Activated CD8-positive, alpha-beta memory T cell treated with anti-CD3 and anti-CD28 coated beads for 36 hours (primary cell): ENCODE data around the gene PIM2. TPM values are rescaled to one million over a fixed set of nuclear protein-coding genes. Genes with fewer than 3 reads are reported as not detected.

Experiments used
- CTCF ChIA-PET: fragments of 350-600 bp; sonication (Branson Sonifier 250); formaldehyde crosslinking; loops from one replicate; lab custom pipeline; 2021; ENCODE audit warnings: antibody characterized with exemption; lab: Charles Lee
- POLR2A ChIA-PET: fragments of 350-600 bp; sonication (Branson Sonifier 250); formaldehyde crosslinking; loops from one replicate; lab custom pipeline; 2021; ENCODE audit warnings: antibody characterized with exemption; lab: Charles Lee
- total RNA-seq, 2 experiments: library from RNA; stranded (reverse); gene quantifications; one replicate each; pipeline ENCODE4 v1.2.3, GENCODE V29; 2021

PIM2 gene
- total RNA-seq, 2 experiments from 2014 or later, result 275 to 277 TPM

- CTCF ChIA-PET, result interaction anchor here (1.0 to 1.5 kb wide), 2 partner anchors 12 to 24 kb away, joined by 3 to 5 read pairs; no protein-coding TSS in a partner anchor
Measured at GRCh38 chrX:48914593-48915493, 4.0 kb downstream of the PIM2 start.

DNA sequence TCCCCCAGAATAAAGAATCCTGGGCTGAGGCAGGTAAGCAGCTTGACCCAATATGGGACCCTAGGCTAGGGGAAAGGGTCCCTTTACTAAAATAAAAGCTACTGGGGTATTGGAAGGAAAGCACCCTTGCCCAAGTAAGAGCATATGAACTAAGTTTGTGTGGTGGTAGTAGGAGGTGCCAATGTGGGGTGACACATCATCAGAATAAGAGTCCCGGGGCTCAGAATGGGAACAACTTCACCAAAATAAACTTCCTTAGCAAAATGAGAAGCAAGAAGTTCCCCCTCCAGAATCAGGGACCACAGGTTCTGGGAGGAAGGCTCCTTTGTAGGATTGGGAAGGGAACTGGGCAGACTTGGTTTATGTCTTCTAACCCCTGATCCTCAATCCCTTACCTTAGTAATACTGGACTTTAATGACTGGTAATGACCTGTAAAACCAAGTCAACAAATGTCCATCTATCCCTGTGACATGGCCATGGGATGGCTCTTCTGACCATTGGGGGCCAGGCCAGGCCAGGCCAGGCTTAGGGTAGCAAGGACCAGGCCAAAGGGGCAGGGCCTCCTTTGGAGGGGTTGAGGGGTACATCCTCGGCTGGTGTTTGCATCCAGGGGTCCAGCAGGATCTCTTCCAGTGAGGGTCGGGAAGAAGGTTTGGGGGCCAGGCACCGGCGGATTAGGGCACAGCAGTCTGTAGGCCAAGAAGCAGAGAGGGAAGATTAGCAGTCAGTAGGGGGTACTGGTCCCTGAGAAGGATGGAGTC, 5.0 kb downstream of the PIM2 start:
- CTCF ChIA-PET, result no interaction called here
- POLR2A ChIA-PET, result no interaction called here

More at GRCh38 chrX:48914593-48915493, 4.0 kb downstream of the PIM2 start:
- POLR2A ChIA-PET, result no interaction called here

GRCh38 chrX:48911412-48912182, 7.2 kb downstream of the PIM2 start, which contains the start of gene SLC35A2:
Gene SLC35A2, minus strand, starts transcription at chrX:48911646. Its CDS starts 10 bp downstream, at chrX:48911636.
- CTCF ChIA-PET, result interaction anchor here (1.1 to 1.8 kb wide), 2 partner anchors 13 to 25 kb away, joined by 3 to 7 read pairs; no protein-coding TSS in a partner anchor

GRCh38 chrX:48910926-48911411, 7.9 kb downstream of the PIM2 start:
- POLR2A ChIA-PET, result interaction anchor here (0.6 to 2.3 kb wide), 5 partner anchors 13 to 42 kb away, joined by 3 to 14 read pairs (median 4); partner anchors contain the start of genes PQBP1 and TIMM17B
- CTCF ChIA-PET, result no interaction called here

More at GRCh38 chrX:48911412-48912182, 7.2 kb downstream of the PIM2 start, which contains the start of gene SLC35A2:
- POLR2A ChIA-PET, result interaction anchor here (0.5 to 2.3 kb wide), 10 partner anchors 9 to 367 kb away, joined by 3 to 14 read pairs (median 4); partner anchors contain the start of genes PQBP1 and TIMM17B

GRCh38 chrX:48909703-48910294, 9.0 kb downstream of the PIM2 start:
- ChIA-PET POLR2A (no interaction called here), CTCF (no interaction called here)

DNA sequence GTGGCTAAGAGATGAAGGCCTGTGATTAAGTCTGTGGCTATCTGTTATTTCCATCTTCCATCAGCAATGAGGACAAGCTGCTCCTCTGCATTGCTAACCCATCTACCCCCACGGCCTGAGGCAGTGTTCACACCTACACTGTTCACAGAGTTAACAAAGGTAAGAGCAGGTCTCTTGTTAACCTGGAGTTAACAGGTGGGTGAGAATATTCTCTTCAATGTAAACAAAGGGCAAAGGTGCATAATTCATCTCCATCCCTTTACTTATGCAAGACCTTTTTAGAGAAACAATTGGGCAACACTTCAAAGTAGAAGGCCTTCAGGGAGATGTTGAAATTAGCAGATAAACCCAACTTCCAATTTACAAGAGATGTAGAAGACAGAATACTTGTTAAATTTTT, 10.2 kb downstream of the PIM2 start:
- ChIA-PET CTCF (no interaction called here), POLR2A (no interaction called here)

DNA sequence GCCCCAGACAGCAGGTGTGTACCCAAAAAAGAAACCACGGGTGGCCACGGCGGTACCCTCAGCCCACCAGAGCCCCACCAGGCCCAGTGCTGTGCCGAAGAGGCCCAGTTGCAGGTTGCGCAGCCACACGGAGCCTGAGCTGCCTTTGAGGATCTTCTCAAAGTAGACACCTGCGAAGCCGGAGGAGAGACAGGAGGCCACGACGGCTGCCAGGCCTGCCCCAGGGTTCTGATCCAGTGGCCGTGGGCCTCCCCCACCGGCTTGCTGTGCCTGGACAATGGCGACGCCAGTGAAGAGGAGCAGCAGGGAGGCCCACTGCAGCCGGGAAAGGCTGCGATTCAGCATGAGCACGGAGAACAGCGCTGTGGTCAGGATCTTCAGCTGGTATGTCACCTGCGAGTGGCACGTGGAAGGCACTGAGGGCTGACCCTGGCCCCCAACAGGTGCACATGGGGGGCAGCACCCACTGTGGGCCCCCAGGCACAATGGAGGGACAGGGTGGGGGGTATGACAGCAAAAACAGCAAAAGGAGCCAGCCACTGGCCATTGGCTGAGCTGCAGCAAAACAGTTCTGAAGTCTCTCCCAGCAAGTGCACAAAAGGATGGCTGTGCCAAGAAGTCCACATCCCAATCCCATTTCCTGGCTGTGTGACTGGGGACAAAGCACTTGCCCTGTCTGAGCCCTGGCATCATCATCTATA, 13.6 kb downstream of the PIM2 start:
- POLR2A ChIA-PET, result no interaction called here
- CTCF ChIA-PET, result no interaction called here

- CTCF ChIA-PET, result no interaction called here
- POLR2A ChIA-PET, result no interaction called here
Measured at GRCh38 chrX:48904626-48905025, 14.2 kb downstream of the PIM2 start.

DNA sequence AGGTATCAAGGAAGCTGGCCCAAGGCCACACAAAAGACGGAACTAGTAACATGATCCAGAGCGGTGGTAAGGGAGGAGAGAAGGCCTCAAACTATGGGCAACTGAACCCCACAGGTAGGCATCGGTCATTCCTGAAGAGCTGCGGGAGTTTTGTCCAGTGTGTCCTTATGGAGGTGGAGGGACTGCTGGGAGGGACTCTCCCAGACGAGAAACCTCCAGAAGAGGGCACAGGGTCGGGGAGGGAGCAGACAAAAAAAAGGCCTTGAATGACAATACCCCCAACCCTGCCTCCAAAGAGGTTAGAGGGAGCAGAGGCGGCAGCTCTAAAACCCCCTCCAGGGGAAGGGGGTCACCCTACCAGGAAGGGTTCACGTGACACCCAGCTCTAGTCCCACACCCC, 14.6 kb downstream of the PIM2 start:
- CTCF ChIA-PET, result no interaction called here
- POLR2A ChIA-PET, result no interaction called here

DNA sequence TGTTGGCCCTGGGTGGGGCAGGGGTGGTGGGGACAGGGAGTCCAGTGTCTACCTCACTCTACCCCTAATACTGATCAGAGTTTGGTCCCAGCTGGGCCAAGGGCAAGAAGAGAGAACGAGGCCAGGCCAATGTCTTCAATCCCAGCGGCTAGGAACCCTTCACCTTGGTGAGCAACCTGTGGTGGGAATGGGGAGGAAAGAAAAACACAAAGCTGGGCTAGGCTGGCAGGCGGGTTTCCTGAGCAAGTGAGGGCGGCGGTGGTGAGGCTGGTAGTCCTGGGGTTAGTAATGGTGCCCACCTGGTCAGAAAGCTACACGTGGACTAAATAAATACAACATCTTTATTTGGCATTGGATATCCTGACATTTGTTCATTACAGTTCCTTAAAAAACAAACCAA, 15.5 kb downstream of the PIM2 start:
- CTCF ChIA-PET, result interaction anchor here (1.0 to 1.7 kb wide), 2 partner anchors 13 to 42 kb away, joined by 3 to 5 read pairs; no protein-coding TSS in a partner anchor
- POLR2A ChIA-PET, result interaction anchor here (0.6 kb wide), 1 partner anchor 47 kb away, joined by 11 read pairs; no protein-coding TSS in a partner anchor

GRCh38 chrX:48902776-48903175, 16.0 kb downstream of the PIM2 start:
- ChIA-PET POLR2A (interaction anchor here (0.6 kb wide), 1 partner anchor 47 kb away, joined by 11 read pairs; no protein-coding TSS in a partner anchor), CTCF (interaction anchor here (1.0 to 1.7 kb wide), 3 partner anchors 13 to 42 kb away, joined by 3 to 5 read pairs (median 3); no protein-coding TSS in a partner anchor)

DNA sequence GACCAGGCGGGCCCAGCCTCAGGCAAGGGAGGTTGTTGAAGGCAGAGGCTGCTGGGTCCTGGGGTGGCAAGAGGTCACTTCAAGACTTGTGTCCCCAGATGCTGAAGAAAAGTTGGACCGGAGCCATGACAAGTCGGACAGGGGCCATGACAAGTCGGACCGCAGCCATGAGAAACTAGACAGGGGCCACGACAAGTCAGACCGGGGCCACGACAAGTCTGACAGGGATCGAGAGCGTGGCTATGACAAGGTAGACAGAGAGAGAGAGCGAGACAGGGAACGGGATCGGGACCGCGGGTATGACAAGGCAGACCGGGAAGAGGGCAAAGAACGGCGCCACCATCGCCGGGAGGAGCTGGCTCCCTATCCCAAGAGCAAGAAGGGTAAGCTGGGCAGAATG, 16.7 kb downstream of the PIM2 start:
- ChIA-PET POLR2A (no interaction called here), CTCF (interaction anchor here (1.0 to 1.7 kb wide), 2 partner anchors 14 to 36 kb away, joined by 3 to 5 read pairs; no protein-coding TSS in a partner anchor)

GRCh38 chrX:48901069-48901468, 17.8 kb downstream of the PIM2 start:
- POLR2A ChIA-PET, result no interaction called here
- CTCF ChIA-PET, result no interaction called here

- ChIA-PET POLR2A (no interaction called here), CTCF (no interaction called here)
Measured at GRCh38 chrX:48899078-48899410, 19.8 kb downstream of the PIM2 start.

- ChIA-PET CTCF (interaction anchor here (0.9 to 1.0 kb wide), 3 partner anchors 14 to 40 kb away, joined by 3 read pairs; no protein-coding TSS in a partner anchor), POLR2A (interaction anchor here (0.5 to 2.0 kb wide), 5 partner anchors 13 to 172 kb away, joined by 3 to 14 read pairs (median 4); partner anchors contain the start of genes HDAC6 and SLC35A2)
Measured at GRCh38 chrX:48897625-48898306, 21.1 kb downstream of the PIM2 start, which contains the start of the genes PQBP1 and TIMM17B. Gene PQBP1, plus strand, starts transcription at chrX:48897930. Its CDS starts 580 bp downstream, at chrX:48898510. Gene TIMM17B, minus strand, starts transcription at chrX:48897768. Its CDS starts 19 bp downstream, at chrX:48897749.

DNA sequence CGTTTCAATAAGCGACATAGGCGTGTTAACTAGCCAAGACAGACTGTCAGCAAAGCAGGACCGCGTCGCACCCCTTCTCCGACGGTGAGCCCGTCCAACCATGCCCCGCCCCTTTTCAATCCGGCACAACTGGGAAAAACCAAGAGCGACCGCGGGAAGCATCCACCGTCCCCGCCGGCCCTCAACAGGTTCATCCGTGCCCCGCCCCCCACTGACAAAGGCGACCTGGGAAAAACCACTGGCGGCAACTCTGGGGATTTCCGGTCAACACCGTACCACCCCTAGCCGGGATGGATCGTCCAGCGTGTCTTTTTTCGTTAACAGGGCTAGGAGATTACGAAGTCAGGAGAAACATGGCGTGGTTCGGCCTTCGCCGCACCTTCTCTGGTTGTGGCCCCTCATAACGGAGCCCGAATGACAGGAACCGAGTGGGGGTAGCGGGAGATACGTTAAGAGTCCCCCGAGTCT, 21.6 kb downstream of the PIM2 start:
- ChIA-PET CTCF (interaction anchor here (0.9 kb wide), 1 partner anchor 40 kb away, joined by 3 read pairs; no protein-coding TSS in a partner anchor), POLR2A (interaction anchor here (0.5 to 2.0 kb wide), 5 partner anchors 13 to 173 kb away, joined by 3 to 14 read pairs (median 4); partner anchors contain the start of genes HDAC6 and SLC35A2)
